SK-N-SH (cell line): ENCODE results near the gene PRPF18. TPM values are rescaled to one million over a fixed set of nuclear protein-coding genes. Genes with fewer than 3 reads are reported as not detected.

Source experiments
- CTCF ChIA-PET: fragments of 300-600, 350-600 bp; formaldehyde crosslinking; extraction: SDS; loops from one replicate; lab custom pipeline; 2021; lab: Yijun Ruan, JAX
- POLR2A ChIA-PET: fragments of 350-600 bp; sonication (Branson Sonifier 250); formaldehyde crosslinking; extraction: SDS; loops from one replicate; lab custom pipeline; 2020; ENCODE audit warnings: antibody characterized with exemption, inconsistent platforms; lab: Yijun Ruan, JAX
- DNase-seq: peaks from one replicate; pipeline ENCODE4 v3.0.0; 2012
- H2AFZ ChIP-seq: fragments of 200-600 bp; sonication (generic); 2 replicates; pipeline ENCODE4 v1.8.1; 2016; ENCODE audit warnings: antibody characterized with exemption, mild to moderate bottlenecking, low read depth
- H3F3A ChIP-seq: fragments of 200-600 bp; sonication (generic); replicated peaks from 2 replicates; pipeline ENCODE3; 2016; ENCODE audit warnings: antibody characterized with exemption, mild to moderate bottlenecking; ENCODE audit not compliant: insufficient read depth
- H3K27ac ChIP-seq, 2 experiments: fragments of 200-500 bp in 1 of 2; fragments of 200-600 bp in 1 of 2; sonication (Bioruptor generic) in 1 of 2; sonication (generic), shearing (Covaris generic) in 1 of 2; 2 replicates each; pipeline versions ENCODE4 v1.5.1 to v1.6.1; 2014 to 2016; ENCODE audit warnings: low read depth in 2 of 2, inconsistent platforms in 1 of 2, low read length in 1 of 2, mild to moderate bottlenecking in 1 of 2, mixed read lengths in 1 of 2
- H3K27me3 ChIP-seq: fragments of 200-600 bp; sonication (generic), shearing (Covaris generic); 2 replicates; pipeline ENCODE4 v1.6.1; 2016; ENCODE audit warnings: mixed run types; ENCODE audit not compliant: insufficient read depth
- H3K36me3 ChIP-seq, 2 experiments: fragments of 200-500 bp in 1 of 2; fragments of 200-600 bp in 1 of 2; sonication (Bioruptor generic) in 1 of 2; sonication (generic) in 1 of 2; replicated peaks in 1 of 2; 2 replicates each; pipeline versions ENCODE3 to v1.5.1; 2014 to 2016; ENCODE audit warnings: low read length in 1 of 2, mild to moderate bottlenecking in 1 of 2; ENCODE audit not compliant: insufficient read depth in 2 of 2, control insufficient read depth in 1 of 2
- H3K4me1 ChIP-seq, 2 experiments: fragments of 200-500 bp in 1 of 2; fragments of 200-600 bp in 1 of 2; sonication (Bioruptor generic) in 1 of 2; sonication (generic), shearing (Covaris generic) in 1 of 2; 2 replicates each; pipeline versions ENCODE4 v1.5.1 to v1.6.1; 2014 to 2016; ENCODE audit warnings: low read depth in 1 of 2, low read length in 1 of 2, mixed run types in 1 of 2; ENCODE audit not compliant: insufficient read depth in 2 of 2, control insufficient read depth in 1 of 2
- H3K4me2 ChIP-seq: fragments of 200-600 bp; sonication (generic), shearing (Covaris generic); 2 replicates; pipeline ENCODE4 v1.6.1; 2017; ENCODE audit warnings: mixed run types
- H3K4me3 ChIP-seq, 2 experiments: fragments of 200-500 bp in 1 of 2; fragments of 200-600 bp in 1 of 2; sonication (Bioruptor generic) in 1 of 2; sonication (generic), shearing (Covaris generic) in 1 of 2; 2 replicates each; pipeline versions ENCODE4 v1.5.1 to v1.8.1; 2014 to 2016; ENCODE audit warnings: low read depth in 2 of 2, inconsistent platforms in 1 of 2, low read length in 1 of 2, mild to moderate bottlenecking in 1 of 2, mixed read lengths in 1 of 2, moderate library complexity in 1 of 2
- H3K79me2 ChIP-seq: fragments of 200-600 bp; sonication (generic); 2 replicates; pipeline ENCODE4 v1.8.1; 2017; ENCODE audit warnings: mild to moderate bottlenecking; ENCODE audit not compliant: insufficient read depth
- H3K9ac ChIP-seq: fragments of 200-600 bp; sonication (generic); 2 replicates; pipeline ENCODE4 v1.6.1; 2017; ENCODE audit warnings: mixed run types
- H3K9me2 ChIP-seq: fragments of 200-600 bp; sonication (generic); 2 replicates; pipeline ENCODE4 v1.6.1; 2017; ENCODE audit warnings: mixed run types
- H3K9me3 ChIP-seq: fragments of 200-600 bp; sonication (generic); 2 replicates; pipeline ENCODE4 v1.6.1; 2017; ENCODE audit warnings: mixed run types, mild to moderate bottlenecking, moderate library complexity
- H4K20me1 ChIP-seq: fragments of 200-600 bp; sonication (generic); 2 replicates; pipeline ENCODE4 v1.6.1; 2017; ENCODE audit warnings: mild to moderate bottlenecking, mixed run types; ENCODE audit not compliant: insufficient read depth
- CHD2 ChIP-seq: fragments of 150-350 bp; IDR thresholded peaks from 2 replicates; pipeline ENCODE4 v1.6.1; 2018; ENCODE audit warnings: low read length; ENCODE audit not compliant: partially characterized antibody
- ELF1 ChIP-seq: IDR thresholded peaks from 2 replicates; pipeline ENCODE4 v1.4.0; 2012
- FOSL2 ChIP-seq: IDR thresholded peaks from 2 replicates; pipeline ENCODE4 v1.4.0; 2012; ENCODE audit warnings: low read depth, mild to moderate bottlenecking, moderate library complexity, borderline replicate concordance
- FOXJ3 ChIP-seq: sonication (generic); formaldehyde crosslinking; IDR thresholded peaks from 2 replicates; pipeline ENCODE4 v1.5.1; 2020; ENCODE audit warnings: mild to moderate bottlenecking, missing genetic modification reagents
- FOXM1 ChIP-seq: IDR thresholded peaks from 2 replicates; pipeline ENCODE4 v1.4.0; 2012; ENCODE audit warnings: low read depth, mild to moderate bottlenecking
- GABPA ChIP-seq: IDR thresholded peaks from 2 replicates; pipeline ENCODE4 v1.4.0; 2012; ENCODE audit warnings: low read depth, mild to moderate bottlenecking
- GATA2 ChIP-seq: sonication (generic); formaldehyde crosslinking; IDR thresholded peaks from 2 replicates; pipeline ENCODE4 v1.5.0; 2020; ENCODE audit warnings: mild to moderate bottlenecking, missing genetic modification reagents
- IRF3 ChIP-seq: fragments of 150-350 bp; IDR thresholded peaks from 2 replicates; pipeline ENCODE4 v1.6.1; 2016; ENCODE audit warnings: mild to moderate bottlenecking, low read depth, low read length
- MEF2A ChIP-seq: IDR thresholded peaks from 2 replicates; pipeline ENCODE4 v1.4.0; 2012; ENCODE audit warnings: low read depth, borderline replicate concordance
- NFIC ChIP-seq: IDR thresholded peaks from 2 replicates; pipeline ENCODE4 v1.4.0; 2012; ENCODE audit warnings: borderline replicate concordance
- NRF1 ChIP-seq: IDR thresholded peaks from 2 replicates; pipeline ENCODE4 v1.6.1; 2012; ENCODE audit warnings: low read depth, mild to moderate bottlenecking, low read length
- POLR2AphosphoS5 ChIP-seq: IDR thresholded peaks from 2 replicates; pipeline ENCODE4 v1.6.1; 2012; ENCODE audit warnings: low read depth, low read length
- RXRA ChIP-seq: IDR thresholded peaks from 2 replicates; pipeline ENCODE4 v1.4.0; 2012; ENCODE audit warnings: low read depth, mild to moderate bottlenecking, borderline replicate concordance
- SIN3A ChIP-seq: IDR thresholded peaks from 2 replicates; pipeline ENCODE4 v1.6.1; 2012; ENCODE audit warnings: low read depth, mild to moderate bottlenecking, low read length, moderate library complexity, borderline replicate concordance
- SMC3 ChIP-seq: IDR thresholded peaks from 2 replicates; pipeline ENCODE4 v1.6.1; 2012; ENCODE audit warnings: low read depth, low read length, improper control_type of control experiment
- TCF12 ChIP-seq: IDR thresholded peaks from 2 replicates; pipeline ENCODE4 v1.4.0; 2012
- USF2 ChIP-seq: fragments of 150-350 bp; IDR thresholded peaks from 2 replicates; pipeline ENCODE4 v1.6.1; 2017; ENCODE audit warnings: antibody characterized with exemption, low read length, low read depth, borderline replicate concordance
- WGBS: methylation state at CpG from one replicate; pipeline ENCODE4 v1.1.6; 2017; ENCODE audit warnings: low lambda C conversion rate; 5-methylcytosine and 5-hydroxymethylcytosine counted together
- polyA plus RNA-seq, 3 experiments: library from polyadenylated mRNA; depleted of rRNA; stranded (reverse); fragments of >200 nt; gene quantifications; 2 replicates each; pipeline ENCODE4 v1.2.3, GENCODE V29; 2012
- TF ChIP-seq, protein P1 (sequence below): IDR thresholded peaks from 2 replicates; pipeline ENCODE4 v1.4.0; 2012; ENCODE audit warnings: low read depth
- TF ChIP-seq, protein P2 (sequence below): IDR thresholded peaks from 2 replicates; pipeline ENCODE4 v1.4.0; 2012; ENCODE audit warnings: low read depth, borderline replicate concordance

The PRPF18 gene
- polyA plus RNA-seq, 1 of the 3 experiments (the other 2 are of a cell fraction), result 12.1 TPM

GRCh38 chr10:13573960-13574359 is 12.8 kb upstream of the PRPF18 start:
- 38% methylated on average over 4 of the region's 4 CpGs for WGBS
- TF ChIP-seq SMC3, result no peak
- TF ChIP-seq USF2, result no peak
- no peak for TF ChIP-seq FOSL2
- TF ChIP-seq IRF3, result no peak
- TF ChIP-seq FOXM1, result no peak
- no peak for TF ChIP-seq GATA2 (CRISPR knock-in tag)
- no peak for TF ChIP-seq RXRA
- TF ChIP-seq, protein P1, sequence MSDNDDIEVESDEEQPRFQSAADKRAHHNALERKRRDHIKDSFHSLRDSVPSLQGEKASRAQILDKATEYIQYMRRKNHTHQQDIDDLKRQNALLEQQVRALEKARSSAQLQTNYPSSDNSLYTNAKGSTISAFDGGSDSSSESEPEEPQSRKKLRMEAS, result no peak
- TF ChIP-seq ELF1, result no peak
- TF ChIP-seq, protein P2, sequence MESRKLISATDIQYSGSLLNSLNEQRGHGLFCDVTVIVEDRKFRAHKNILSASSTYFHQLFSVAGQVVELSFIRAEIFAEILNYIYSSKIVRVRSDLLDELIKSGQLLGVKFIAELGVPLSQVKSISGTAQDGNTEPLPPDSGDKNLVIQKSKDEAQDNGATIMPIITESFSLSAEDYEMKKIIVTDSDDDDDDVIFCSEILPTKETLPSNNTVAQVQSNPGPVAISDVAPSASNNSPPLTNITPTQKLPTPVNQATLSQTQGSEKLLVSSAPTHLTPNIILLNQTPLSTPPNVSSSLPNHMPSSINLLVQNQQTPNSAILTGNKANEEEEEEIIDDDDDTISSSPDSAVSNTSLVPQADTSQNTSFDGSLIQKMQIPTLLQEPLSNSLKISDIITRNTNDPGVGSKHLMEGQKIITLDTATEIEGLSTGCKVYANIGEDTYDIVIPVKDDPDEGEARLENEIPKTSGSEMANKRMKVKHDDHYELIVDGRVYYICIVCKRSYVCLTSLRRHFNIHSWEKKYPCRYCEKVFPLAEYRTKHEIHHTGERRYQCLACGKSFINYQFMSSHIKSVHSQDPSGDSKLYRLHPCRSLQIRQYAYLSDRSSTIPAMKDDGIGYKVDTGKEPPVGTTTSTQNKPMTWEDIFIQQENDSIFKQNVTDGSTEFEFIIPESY, result no peak
- TF ChIP-seq CHD2, result no peak
- no peak for TF ChIP-seq MEF2A
- TF ChIP-seq NRF1, result no peak
- TF ChIP-seq NFIC, result no peak
- no peak for TF ChIP-seq FOXJ3
- TF ChIP-seq GABPA, result no peak
- no peak for TF ChIP-seq TCF12
- TF ChIP-seq SIN3A, result no peak
- no peak for TF ChIP-seq POLR2AphosphoS5
- peaks cover 5% of the 10 kb centered on the region; the same call in 1 of the 2 replicates for H3K27me3 ChIP-seq
- H2AFZ ChIP-seq, result 0 out of 2 replicates have a peak overlapping the region, but pooled peaks have one; percentile 16
- H4K20me1 ChIP-seq, result no peaks in the 10 kb centered on the region
- H3K9ac ChIP-seq, result no peak overlapping the region
- H3F3A ChIP-seq, result no peaks in the 10 kb centered on the region
- no peaks in the 10 kb centered on the region for H3K79me2 ChIP-seq
- POLR2A ChIA-PET, result no interaction called here
- H3K9me2 ChIP-seq, result no peaks in the 10 kb centered on the region
- H3K4me2 ChIP-seq, result no peak overlapping the region
- H3K4me3 ChIP-seq, result no peak overlapping the region
- no peaks in the 10 kb centered on the region; the same call in 1 of the 2 replicates for H3K9me3 ChIP-seq
- CTCF ChIA-PET, result no interaction called here
- H3K36me3 ChIP-seq, result no peaks in the 10 kb centered on the region
- DNase-seq, result no peak
- H3K27ac ChIP-seq, result no peak overlapping the region
- no peaks in the 10 kb centered on the region for H3K4me1 ChIP-seq
